LNCaP clone FGC (cell line): ENCODE data around the gene GAPT.

Experiments
- DNase-seq: peaks from one replicate; pipeline ENCODE4 v3.0.0-alpha.2; 2011; ENCODE audit warnings: low read depth
- H3K4me3 ChIP-seq: 2 replicates; pipeline ENCODE4 v1.5.1; 2011; ENCODE audit warnings: mild to moderate bottlenecking, low read depth, low read length, control low read depth
- TF ChIP-seq, protein P1 (sequence below): IDR thresholded peaks from 2 replicates; pipeline ENCODE4 v1.5.1; 2012; ENCODE audit warnings: mild to moderate bottlenecking; ENCODE audit not compliant: control insufficient read depth, insufficient read depth; ENCODE audit errors: extremely low read depth

GAPT gene

DNA sequence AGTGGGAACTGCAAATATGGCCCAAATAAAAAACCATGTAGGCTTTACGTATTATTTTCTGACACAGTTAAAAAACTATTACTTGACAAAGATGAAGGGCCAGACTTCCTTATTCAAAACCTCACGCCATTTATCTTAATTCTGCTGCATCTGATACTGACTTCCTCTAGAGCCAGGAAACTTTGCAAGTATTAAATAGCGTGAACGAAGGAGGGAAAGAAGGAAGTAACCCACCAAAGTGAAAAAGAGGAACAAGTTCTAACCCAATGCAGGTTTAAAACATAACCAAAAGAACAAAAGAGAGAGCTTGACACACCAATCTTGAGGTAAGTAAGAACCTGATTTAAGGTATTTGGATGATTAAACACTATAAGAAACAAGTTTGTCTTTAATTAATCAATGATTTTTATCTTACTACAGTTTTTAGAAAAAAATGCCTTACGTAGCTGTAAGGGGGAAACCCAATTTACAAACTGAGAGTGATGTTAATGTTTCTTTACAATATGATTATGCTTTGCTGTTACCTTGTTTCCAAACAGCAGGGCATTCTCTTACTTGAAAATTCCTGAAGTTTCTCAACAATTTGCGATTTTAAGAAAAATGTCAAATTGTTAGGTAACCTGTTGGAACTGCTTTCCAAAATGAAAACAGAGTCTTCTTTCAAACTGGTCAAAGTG, at the start of gene GAPT:
TSS of gene GAPT (plus strand) at position 220 of the 677 bp plus-strand sequence. CDS start 3,102 bp downstream, outside the sequence.
- DNase-seq = no peak
- TF ChIP-seq, protein P1, sequence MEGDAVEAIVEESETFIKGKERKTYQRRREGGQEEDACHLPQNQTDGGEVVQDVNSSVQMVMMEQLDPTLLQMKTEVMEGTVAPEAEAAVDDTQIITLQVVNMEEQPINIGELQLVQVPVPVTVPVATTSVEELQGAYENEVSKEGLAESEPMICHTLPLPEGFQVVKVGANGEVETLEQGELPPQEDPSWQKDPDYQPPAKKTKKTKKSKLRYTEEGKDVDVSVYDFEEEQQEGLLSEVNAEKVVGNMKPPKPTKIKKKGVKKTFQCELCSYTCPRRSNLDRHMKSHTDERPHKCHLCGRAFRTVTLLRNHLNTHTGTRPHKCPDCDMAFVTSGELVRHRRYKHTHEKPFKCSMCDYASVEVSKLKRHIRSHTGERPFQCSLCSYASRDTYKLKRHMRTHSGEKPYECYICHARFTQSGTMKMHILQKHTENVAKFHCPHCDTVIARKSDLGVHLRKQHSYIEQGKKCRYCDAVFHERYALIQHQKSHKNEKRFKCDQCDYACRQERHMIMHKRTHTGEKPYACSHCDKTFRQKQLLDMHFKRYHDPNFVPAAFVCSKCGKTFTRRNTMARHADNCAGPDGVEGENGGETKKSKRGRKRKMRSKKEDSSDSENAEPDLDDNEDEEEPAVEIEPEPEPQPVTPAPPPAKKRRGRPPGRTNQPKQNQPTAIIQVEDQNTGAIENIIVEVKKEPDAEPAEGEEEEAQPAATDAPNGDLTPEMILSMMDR = no peak
- H3K4me3 ChIP-seq = no peak within 1 kb of the TSS

DNA sequence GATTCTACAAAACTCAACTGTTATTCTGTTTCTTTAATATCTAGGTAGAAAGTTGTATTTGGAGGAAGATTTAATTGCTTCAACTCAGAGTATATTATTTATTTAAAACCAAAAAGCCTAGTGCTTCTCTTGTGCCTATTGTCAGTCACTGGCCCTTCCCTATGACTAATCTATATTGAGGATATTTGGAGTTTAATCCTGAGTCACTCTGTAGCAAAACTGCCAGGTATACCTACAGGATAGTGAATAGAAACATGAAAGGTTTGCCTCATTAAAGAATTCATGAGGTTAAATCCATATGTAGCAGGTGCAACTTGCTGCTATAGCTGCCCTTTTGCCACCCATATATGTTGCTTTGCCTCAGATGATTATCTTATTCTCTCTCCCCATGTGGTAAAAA, 46.4 kb upstream of the GAPT start:
- TF ChIP-seq, protein P1 = no peak
- DNase-seq = no peak
- no peak overlapping the region for H3K4me3 ChIP-seq

DNA sequence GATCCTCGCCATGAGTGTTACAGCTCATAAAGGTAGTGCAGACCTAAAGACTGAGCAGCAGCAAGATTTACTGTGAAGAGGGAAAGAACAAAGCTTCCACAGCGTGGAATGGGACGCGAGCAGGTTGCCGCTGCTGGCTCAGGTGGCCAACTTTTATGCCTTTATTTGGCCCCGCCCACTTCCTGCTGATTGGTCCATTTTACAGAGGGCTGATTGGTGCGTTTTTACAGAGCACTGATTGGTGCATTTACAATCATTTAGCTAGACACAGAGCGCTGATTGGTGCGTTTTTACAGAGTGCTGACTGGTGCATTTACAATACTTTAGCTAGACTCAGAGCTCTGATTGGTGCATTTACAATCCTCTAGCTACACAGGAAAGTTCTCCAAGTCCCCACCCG, 45.2 kb upstream of the GAPT start:
- no peak for DNase-seq
- TF ChIP-seq, protein P1 = no peak
- H3K4me3 ChIP-seq = no peak overlapping the region

DNA sequence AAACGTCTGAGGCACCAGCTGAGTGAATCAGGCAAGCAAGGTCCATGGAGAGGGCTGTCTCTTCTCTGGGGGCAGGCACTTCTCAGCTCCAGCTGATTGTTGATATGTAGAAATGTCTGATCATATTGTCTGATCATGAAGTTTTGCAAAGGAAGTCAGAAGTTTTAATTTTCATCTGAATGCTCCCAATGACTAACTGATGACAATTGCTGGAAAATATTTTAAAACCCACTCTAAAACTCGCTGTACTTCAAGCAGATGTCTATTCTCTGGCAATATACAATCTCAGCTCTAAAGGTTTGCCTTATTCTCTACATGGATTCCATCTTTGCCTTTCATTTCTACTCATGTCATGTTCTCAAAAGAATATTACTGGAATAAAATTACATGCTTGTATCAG, 44.0 kb upstream of the GAPT start:
- TF ChIP-seq, protein P1 = no peak
- DNase-seq = no peak
- H3K4me3 ChIP-seq = no peak overlapping the region

DNA sequence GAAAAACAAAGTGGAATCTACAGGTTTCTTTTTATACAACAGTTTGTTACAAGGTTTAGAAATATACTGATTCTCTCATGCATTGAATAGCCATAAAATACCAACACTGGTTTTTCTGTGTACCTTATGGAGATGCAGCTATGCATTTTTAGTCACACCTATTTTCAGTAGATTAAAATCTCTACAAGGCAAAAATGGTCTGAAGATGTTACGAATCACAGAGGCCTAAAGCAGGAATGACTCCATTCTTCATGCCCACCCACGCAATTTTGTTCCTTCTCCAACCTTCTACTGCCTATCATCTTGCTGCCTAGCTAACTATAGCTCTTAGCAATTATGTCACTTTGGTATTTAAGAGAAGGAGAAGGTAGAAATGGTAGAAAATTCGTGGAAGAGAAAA, 41.2 kb upstream of the GAPT start:
- TF ChIP-seq, protein P1 = no peak
- no peak overlapping the region for H3K4me3 ChIP-seq
- no peak for DNase-seq

DNA sequence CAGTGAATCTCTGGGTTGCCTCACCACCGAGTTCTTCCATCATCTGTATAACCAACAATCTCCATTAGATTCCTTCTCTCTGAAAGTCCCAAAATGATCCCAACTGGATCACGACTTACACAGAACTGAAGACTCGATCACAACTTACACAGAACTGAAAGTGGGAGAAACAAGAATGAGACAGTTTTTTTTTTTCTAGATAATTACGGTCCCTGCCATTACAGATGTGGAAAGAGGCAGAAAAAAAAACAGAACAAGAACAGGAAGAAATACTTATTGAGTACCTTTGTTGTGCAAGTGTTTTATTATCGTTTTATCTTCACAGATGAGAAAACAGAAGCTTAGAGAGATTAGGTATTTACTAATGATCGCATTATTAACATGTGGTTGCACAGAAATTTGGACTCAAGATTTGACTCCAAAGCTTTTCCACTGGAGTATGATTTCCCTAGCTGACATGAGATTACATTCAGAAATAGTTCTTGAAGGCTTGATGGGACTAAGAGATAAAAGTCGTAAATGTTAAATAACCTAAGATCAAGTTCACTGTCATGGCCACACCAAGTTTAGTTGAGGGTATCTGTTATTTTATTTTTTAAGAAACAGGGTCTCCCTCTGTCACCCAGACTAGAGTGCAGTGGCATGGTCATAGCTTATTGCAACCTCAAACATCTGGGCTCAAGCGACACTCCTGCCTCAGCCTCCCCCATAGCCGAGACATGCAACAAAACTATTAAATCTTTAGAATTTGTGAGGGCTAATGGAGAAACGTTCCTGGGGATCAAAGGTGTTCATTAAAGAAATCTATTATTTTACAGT, 40.2 kb upstream of the GAPT start:
- no peak overlapping the region for H3K4me3 ChIP-seq
- DNase-seq = no peak
- TF ChIP-seq, protein P1 = no peak
